KBM-7 (cell line): ENCODE data around the gene STMN3.
"Not testable (repeated sequence)": the region's sequence is repeated elsewhere in the genome, so short reads cannot be mapped to it uniquely, and the experiment has no call there.

Experiments
- DNase-seq: peaks from one replicate; pipeline ENCODE4 v3.0.0-alpha.2; 2015
- in situ Hi-C: fragments of 300-500 bp; cut with MboI; formaldehyde crosslinking; loops from 2 replicates; pipeline ENCODE4 v1.14.3; 2020; ENCODE audit warnings: low sequenced_read_pairs, low pct_unique_long_range_greater_than_20kb, mixed read lengths

The STMN3 gene

DNA sequence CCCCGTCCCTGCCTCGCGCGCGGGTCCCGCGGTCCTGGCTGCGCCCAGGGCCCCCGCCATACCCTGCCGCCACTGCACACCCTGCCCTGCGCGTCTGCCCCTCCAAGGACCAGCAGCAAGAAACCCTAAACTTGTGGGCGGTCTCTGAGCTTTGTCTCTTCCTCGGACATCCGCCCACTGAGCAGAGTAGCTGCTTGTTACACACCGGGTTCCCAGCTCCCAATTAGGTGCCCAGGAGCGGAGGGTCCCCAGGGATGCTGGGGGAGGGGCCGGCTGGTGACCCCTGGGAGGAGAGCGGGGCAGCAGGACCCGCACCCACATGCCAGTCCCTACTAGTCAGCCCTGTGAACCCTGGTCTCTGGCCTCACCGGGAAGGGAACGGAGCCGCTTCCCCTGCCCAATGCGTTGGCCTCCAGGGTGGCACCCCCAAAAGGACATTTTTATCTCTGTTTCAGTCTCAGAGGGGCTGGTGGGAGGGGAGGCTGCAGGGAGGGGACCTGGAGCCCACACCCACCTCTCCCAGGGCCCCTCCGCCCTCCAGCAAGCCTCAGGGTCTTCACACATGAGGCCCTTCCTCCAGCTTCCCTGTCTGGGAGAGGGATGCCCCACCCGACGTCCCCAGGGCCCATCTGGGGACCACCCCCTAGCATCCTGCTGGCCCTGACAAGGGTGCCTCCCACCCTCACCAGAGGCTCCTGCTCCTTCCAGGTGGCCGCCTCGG lies 10.5 kb downstream of the STMN3 start:
- in situ Hi-C loops, result no loop called here
- DNase-seq, result no peak

- peak; percentile 71 for DNase-seq
- in situ Hi-C loops, result no loop called here
Observed at GRCh38 chr20:63641792-63642523, 11.3 kb downstream of the STMN3 start.

GRCh38 chr20:63641146-63641791 lies 12.0 kb downstream of the STMN3 start:
- in situ Hi-C loops, result no loop called here

GRCh38 chr20:63640686-63641085 lies 12.5 kb downstream of the STMN3 start:
- in situ Hi-C loops, DNase-seq: not testable (repeated sequence)

More at GRCh38 chr20:63641146-63641791, 12.0 kb downstream of the STMN3 start:
- no peak for DNase-seq

DNA sequence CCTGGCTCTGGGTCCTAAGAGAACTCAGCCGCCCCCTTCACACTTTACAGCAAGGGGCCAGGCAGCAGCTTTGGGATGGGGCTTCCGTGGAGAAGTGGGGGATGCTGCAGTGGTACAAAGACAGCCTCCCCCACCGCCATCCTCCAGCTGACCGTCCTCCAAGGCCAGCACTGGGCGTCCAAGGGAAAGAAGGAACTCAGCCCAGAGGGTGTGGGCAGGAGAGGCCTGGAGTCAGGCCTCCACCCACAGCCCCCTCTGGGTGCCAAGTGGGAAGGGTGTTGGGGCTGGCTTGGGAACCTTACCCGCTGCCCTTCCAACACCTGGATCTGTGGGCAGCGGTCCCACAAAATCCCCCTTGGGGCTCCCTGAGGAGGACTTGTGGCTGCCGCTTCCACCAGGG lies 13.1 kb downstream of the STMN3 start:
- no peak for DNase-seq
- in situ Hi-C loops, result no loop called here

GRCh38 chr20:63639093-63639975 lies 13.9 kb downstream of the STMN3 start:
- DNase-seq, result no peak
- in situ Hi-C loops, result no loop called here

DNA sequence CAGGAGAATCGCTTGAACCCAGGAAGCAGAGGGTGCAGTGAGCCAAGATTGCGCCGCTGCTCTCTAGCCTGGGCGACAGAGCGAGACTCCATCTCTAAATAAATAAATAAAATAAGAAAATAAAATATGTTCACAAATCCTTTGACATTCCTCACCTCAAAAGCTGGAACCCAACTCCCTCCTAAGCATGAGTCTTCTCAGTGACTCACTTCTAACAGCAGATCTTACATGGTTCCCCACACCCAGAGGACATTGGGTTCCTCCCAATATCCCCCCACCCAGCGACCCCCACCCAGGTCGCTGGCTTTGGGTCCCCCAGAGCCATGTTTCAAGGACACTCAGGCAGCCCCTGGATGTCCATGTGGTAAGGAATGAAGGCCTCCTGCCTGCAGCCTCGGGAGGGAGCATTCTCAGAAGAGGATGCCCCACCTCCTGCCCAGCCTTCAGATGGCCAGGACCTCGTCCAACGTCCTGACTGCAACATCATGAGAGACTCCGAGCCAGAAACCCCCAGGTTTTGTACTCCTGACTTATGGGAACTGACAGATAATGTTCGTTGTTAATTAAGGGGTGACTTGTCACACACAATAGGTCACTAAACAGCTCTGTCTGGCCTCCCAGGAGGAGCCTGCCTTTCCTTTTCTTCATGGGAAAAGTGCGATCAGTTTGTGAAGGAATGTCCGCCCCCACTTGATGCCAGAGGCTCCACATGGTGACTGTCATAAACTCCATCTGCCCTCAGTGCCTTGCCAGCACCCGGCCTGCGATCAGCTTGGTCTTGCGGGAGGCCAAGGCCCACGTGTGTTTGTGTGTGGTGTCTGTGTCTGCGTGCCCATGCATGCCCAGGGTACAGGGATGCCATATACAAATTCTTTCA lies 16.2 kb downstream of the STMN3 start:
- in situ Hi-C loops, result no loop called here
- DNase-seq, result no peak

DNA sequence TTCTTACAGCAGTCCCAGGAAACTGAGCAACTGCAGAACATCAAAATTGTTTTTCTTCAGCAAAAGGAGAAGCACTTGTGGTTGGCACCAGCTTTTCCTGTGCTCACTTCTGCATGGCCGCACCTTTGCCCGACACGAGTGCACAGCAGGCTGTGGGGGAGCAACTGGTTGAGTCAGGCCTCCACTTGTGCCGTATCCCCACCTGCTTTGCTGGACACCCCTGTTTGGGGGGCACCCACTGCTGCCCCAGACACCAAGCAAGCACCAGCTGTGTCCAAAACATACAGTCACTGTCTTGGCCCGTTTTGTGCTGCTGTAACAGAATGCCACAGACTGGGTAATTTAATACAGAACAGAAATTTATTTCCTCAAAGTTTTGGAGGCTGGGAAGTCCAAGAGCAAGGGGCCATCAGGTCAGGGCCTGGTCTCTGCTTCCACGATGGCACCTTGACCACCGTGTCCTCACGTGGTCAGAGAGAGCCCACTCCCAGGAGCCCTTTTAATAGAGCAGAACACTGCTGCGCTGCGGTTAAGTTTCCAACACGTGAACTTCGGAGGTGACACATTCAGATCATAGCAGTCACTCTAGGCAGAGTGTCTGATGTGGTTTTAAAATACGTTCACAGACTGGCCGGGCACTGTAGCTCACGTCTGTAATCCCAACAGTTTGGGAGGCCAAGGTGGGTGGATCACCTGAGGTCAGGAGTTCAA lies 17.6 kb downstream of the STMN3 start:
- peak; percentile 84 for DNase-seq

DNA sequence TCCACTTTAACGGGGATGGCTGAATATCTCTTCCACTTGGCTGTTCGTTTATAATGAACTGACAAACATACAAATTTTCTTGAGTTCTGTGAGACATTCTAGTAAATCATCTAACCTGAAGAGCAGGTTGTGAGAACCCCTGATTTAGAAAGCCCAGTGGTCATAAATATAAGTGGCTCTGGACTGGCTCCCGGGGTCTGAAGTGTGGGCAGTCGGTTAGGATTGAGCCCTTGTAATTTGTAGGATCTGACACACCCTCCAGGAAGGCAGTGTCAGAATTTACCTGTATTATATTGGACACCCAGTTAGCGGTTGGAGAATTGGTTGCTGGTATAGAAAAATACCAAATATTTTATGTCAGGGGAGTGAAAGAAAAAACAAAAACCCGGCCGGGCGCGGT lies 19.5 kb downstream of the STMN3 start:
- in situ Hi-C loops, result no loop called here
- DNase-seq, result no peak

More for the DNA sequence above, 17.6 kb downstream of the STMN3 start:
- in situ Hi-C loops, result no loop called here

DNA sequence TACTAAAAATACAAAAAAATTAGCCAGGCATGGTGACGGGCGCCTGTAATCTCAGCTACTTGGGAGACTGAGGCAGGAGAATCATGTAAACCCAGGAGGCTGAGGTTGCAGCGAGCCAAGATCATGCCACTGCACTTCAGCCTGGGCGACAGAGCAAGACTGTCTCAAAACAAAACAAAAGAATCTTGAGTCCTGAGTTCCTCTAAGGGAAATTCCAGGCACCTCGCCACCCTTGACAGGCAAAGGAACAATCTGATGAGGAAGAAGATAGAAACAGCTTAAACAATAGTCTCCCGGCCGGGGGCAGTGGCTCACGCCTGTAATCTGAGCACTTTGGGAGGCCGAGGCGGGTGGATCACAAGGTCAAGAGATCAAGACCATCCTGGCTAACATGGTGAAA lies 21.8 kb downstream of the STMN3 start:
- in situ Hi-C loops, DNase-seq: not testable (repeated sequence)

DNA sequence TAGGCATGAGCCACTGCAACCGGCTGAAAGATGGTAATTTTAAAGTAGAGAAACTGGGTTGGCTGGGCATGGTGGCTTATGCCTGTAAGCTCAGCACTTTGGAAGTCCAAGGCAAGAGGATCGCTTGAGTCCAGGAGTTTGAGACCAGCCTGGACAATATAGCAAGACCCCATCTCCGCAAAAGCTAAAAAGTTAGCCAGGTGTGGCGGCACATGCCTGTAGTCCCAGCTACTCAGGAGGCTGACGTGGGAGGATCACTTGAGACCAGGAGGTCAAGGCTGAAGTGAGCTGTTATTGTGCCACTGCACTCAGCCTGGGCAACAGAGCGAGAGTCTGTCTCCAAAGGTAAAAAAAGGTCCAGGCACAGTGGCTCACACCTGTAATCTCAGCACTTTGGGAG lies 22.3 kb downstream of the STMN3 start:
- DNase-seq, in situ Hi-C loops: not testable (repeated sequence)

DNA sequence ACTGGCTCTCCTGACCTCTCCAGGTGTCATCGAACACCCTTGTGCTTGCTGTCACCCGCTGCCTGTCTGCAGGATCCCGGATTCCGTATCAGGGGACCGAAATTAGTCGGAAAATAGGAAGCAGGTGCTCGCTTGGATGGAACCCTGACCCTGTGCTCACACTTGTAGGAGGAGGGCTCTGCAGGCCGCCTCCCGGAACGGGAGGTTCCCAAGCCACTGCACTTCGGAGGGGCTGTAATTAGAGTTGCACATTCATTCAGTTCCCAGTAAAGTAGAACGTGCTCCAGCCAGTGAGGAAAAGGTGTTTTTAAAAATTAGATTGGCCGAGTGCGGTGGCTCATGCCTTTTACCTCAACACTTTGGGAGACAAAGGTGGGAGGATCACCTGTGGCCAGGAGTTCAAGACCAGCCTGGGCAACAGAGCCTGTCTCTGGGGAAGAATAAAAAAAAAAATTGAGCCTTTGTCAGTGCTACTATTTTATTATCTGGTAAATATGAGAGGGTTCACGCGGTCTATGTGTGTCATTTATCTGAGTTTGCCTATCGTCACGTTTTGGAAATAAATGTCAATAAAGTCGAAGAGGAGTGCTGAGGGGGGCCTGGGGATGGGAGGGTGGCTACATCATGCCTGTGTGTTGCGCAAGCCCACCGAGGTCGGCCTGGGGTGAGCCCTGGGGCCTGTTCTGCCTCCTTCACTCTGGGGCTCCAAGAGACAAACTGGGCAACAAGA lies 24.8 kb downstream of the STMN3 start:
- DNase-seq, result peak; percentile 90
- in situ Hi-C loops, result no loop called here

DNA sequence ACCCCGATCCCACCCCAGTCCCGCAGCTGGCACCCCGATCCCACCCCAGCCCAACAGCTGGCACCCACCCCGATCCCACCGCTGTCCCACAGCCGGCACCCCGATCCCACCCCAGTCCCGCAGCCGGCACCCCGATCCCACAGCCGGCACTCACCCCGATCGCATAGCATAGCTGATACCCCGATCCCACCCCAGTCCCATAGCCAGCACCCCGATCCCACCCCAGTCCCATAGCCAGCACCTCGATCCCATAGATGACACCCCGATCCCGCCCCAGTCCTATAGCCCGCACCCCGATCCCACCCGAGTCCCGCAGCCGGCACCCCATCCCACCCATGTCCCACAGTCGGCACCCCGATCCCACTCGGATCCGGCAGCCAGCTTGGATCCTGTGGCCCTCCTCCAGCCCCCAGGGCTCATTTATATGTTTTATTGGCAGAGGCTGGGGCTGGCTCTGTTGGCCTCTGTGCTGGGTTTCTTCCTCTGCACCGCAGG lies 25.4 kb downstream of the STMN3 start:
- in situ Hi-C loops, result no loop called here
- no peak for DNase-seq

DNA sequence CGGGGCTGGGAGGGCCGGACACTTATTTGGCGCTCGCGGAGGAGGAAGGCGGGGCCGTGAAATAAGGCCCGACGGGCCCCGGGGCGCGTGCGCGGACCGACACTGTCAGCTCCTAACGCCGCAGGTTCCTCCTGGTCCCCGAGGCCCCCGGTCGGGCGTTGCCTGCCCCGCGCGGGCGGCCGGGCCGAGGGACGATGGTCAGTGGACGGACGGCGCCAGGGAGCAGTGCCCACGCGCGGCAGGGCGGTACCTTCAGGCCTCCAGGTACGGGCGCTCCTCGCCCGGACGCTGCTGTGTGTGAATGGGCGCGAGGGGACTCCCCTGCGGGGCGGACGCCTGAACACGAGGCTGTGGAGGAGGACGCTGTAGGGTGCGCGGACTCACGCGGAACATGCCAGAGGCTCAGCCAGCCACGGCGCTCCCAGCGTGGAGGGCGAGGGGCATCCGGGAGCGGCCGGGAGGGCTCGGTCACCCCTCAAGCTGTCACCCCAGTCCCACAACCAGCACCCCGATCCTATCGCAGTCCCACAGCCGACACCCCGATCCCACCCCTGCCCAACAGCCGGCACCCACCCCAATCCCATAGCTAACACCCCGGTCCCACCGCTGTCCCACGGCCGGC lies 26.0 kb downstream of the STMN3 start:
- in situ Hi-C loops, result no loop called here

GRCh38 chr20:63626424-63627128 lies 26.6 kb downstream of the STMN3 start, which contains the start of gene GMEB2:
TSS of gene GMEB2 (minus strand) at chr20:63627101. CDS start at chr20:63619397, 7,704 bp downstream.
- no peak for DNase-seq

More for the DNA sequence above, 26.0 kb downstream of the STMN3 start:
- peak; percentile 95 for DNase-seq

More at GRCh38 chr20:63626424-63627128, 26.6 kb downstream of the STMN3 start, which contains the start of gene GMEB2:
- in situ Hi-C loops, result no loop called here
